Subcutaneous adipose tissue (tissue), 4 donors: ENCODE data around the gene STK35. TPM values are rescaled to one million over a fixed set of nuclear protein-coding genes. Genes with fewer than 3 reads are reported as not detected.

Experiments
- CTCF ChIP-seq: fragments of 450-650 bp; IDR thresholded peaks from one replicate; pipeline ENCODE4 v1.5.1; 2016; ENCODE audit warnings: low read depth, mild to moderate bottlenecking, control low read depth, antibody characterized with exemption, moderate library complexity
- total RNA-seq, 4 donors: library from RNA; depleted of rRNA; stranded (reverse); fragments of >200 nt; gene quantifications; one replicate each; pipeline ENCODE4 v1.1.0, GENCODE V29; 2016

STK35 gene
- total RNA-seq, 4 donors from 2014 or later = 8.8 to 28.1 (median 11.1) TPM

- no peak for TF ChIP-seq CTCF
Observed at GRCh38 chr20:2163312-2163711, 61.7 kb downstream of the STK35 start.

- TF ChIP-seq CTCF = no peak
Observed at GRCh38 chr20:2163757-2164156, 62.1 kb downstream of the STK35 start.

GRCh38 chr20:2164421-2164820 lies 62.8 kb downstream of the STK35 start:
- no peak for TF ChIP-seq CTCF

GRCh38 chr20:2164966-2165365 lies 63.3 kb downstream of the STK35 start:
- no peak for TF ChIP-seq CTCF

- TF ChIP-seq CTCF = no peak
Observed at GRCh38 chr20:2165871-2166270, 64.2 kb downstream of the STK35 start.

GRCh38 chr20:2167112-2167511 lies 65.5 kb downstream of the STK35 start:
- TF ChIP-seq CTCF = no peak

- no peak for TF ChIP-seq CTCF
Observed at GRCh38 chr20:2168946-2169345, 67.3 kb downstream of the STK35 start.
